CD4-positive, CD25-positive, alpha-beta regulatory T cell (primary cell): Measurements from ENCODE around the gene CD48. TPM values are rescaled to one million over a fixed set of nuclear protein-coding genes. Genes with fewer than 3 reads are reported as not detected.

Experiments used
- ATAC-seq, 2 donors: fragments of 150-1000 bp; cut with Tn5 transposase; one replicate each; pipeline ENCODE4 v1.10.0; 2021; ENCODE audit warnings: low read depth in 2 of 2, moderate number of reproducible peaks in 2 of 2, moderate library complexity in 1 of 2
- DNase-seq, 3 donors: peaks; one replicate each; pipeline versions ENCODE4 v3.0.0 to v3.0.0-alpha.2; 2012 to 2022; ENCODE audit warnings: mixed read lengths in 1 of 3
- H3K27ac ChIP-seq: one replicate; pipeline ENCODE4 v1.7.0; 2013; ENCODE audit warnings: mild to moderate bottlenecking, low read length; ENCODE audit not compliant: insufficient read depth, poor library complexity, severe bottlenecking
- H3K27me3 ChIP-seq: one replicate; pipeline ENCODE4 v1.7.0; 2013; ENCODE audit warnings: low read length; ENCODE audit not compliant: control insufficient read depth, insufficient read depth
- H3K36me3 ChIP-seq: one replicate; pipeline ENCODE4 v1.7.0; 2013; ENCODE audit warnings: mild to moderate bottlenecking, low read length, moderate library complexity; ENCODE audit not compliant: control insufficient read depth, insufficient read depth
- H3K4me1 ChIP-seq: 2 replicates; pipeline ENCODE4 v1.7.0; 2013; ENCODE audit warnings: mild to moderate bottlenecking, low read length; ENCODE audit not compliant: insufficient read depth, control insufficient read depth, poor library complexity, severe bottlenecking
- H3K4me3 ChIP-seq: one replicate; pipeline ENCODE4 v1.7.0; 2013; ENCODE audit warnings: low read depth, mild to moderate bottlenecking, low read length, moderate library complexity
- H3K9me3 ChIP-seq, 2 experiments: 1 replicate in 1 of 2; 2 replicates in 1 of 2; pipeline ENCODE4 v1.7.0; 2013; ENCODE audit warnings: low read length in 2 of 2, mild to moderate bottlenecking in 1 of 2, moderate library complexity in 1 of 2; ENCODE audit not compliant: control insufficient read depth in 2 of 2
- H3K27ac Mint-ChIP-seq, 3 donors: one replicate each; pipeline ENCODE4 v1.8.0; 2020 to 2022; ENCODE audit warnings: mild to moderate bottlenecking in 3 of 3, mixed read lengths in 3 of 3, moderate library complexity in 2 of 3
- H3K27me3 Mint-ChIP-seq: one replicate; pipeline ENCODE4 v1.8.0; 2022; ENCODE audit warnings: mild to moderate bottlenecking, mixed read lengths
- H3K36me3 Mint-ChIP-seq: one replicate; pipeline ENCODE4 v1.8.0; 2020; ENCODE audit warnings: mixed read lengths
- H3K4me1 Mint-ChIP-seq, 4 donors: one replicate each; pipeline ENCODE4 v1.8.0; 2020 to 2022; ENCODE audit warnings: mixed read lengths in 4 of 4, mild to moderate bottlenecking in 1 of 4
- H3K4me3 Mint-ChIP-seq, 4 donors: one replicate each; pipeline ENCODE4 v1.8.0; 2020 to 2022; ENCODE audit warnings: mild to moderate bottlenecking in 4 of 4, mixed read lengths in 4 of 4, moderate library complexity in 3 of 4
- H3K9me3 Mint-ChIP-seq, 7 donors: one replicate each; pipeline ENCODE4 v1.8.0; 2020 to 2022; ENCODE audit warnings: mixed read lengths in 7 of 7, mild to moderate bottlenecking in 3 of 7, moderate library complexity in 2 of 7
- polyA plus RNA-seq, 4 donors: library from polyadenylated mRNA; unstranded; fragments of 300-500 nt; fragmentation: Illumina TruSeq; gene quantifications; one replicate each; pipeline ENCODE4 v1.2.3, GENCODE V29; 2021
- total RNA-seq: library from RNA; stranded (reverse); gene quantifications from one replicate; pipeline ENCODE4 v1.2.3, GENCODE V29; 2022

Gene CD48
- total and polyA plus RNA-seq, 5 donors from 2014 or later = 196 to 290 (median 242) TPM

DNA sequence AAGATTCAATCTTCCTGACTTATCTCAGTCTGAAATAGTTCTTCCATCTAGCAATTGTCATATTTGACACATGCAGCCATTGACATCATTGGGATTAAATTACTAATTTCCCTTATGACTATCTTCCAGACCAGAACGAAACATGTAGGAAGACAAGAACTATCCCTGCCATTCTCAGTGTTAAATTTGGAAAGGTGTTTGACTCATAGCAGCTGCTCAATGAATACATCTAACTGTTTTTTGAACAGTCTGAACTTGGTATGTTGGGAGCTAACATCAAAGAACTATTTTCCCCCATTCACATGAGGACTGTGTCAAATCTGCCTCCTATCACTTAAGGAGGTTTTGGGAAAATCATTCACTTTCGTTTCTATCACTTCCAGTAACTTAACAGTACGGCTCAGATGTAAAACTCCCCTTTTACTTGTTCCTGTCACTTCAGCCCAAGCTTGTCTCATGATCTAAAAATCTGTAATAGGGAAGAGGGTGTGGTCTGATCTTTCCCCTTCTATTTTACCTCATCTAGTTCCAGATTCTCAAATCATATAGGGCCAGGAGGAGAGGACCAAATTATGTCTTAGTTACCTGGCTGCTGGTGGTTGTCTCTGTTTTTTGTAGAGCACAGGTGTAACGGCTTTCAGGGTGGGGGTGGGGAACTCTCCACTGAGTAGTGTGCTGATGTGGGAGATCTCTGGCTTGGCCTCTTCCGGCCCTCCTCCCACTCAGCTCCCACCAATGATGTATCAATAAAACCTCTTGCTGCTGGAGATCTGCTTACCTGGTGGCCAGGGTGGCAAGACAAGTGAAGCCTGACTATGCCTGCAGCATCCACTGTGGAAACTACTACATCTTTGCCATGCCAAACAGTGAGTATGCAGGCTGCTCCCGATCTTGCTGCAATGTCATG is 38.6 kb downstream of the CD48 start:
- Mint-ChIP-seq H3K27me3 (no peaks in the 10 kb centered on the region), H3K4me1 (peaks cover under 1 to 20% (median 16%) of the 10 kb centered on the region in 4 donors), H3K27ac (no peak overlapping the region), H3K36me3 (peaks cover 7% of the 10 kb centered on the region), H3K9me3 (peaks cover 0 to 2% (median 0%) of the 10 kb centered on the region in 7 donors), H3K4me3 (no peak overlapping the region)
- ATAC-seq = peak; percentile 32 to 57
- peak overlapping the region; percentile 46 for H3K4me3 ChIP-seq
- no peaks in the 10 kb centered on the region for H3K27me3 ChIP-seq
- H3K4me1 ChIP-seq = peaks cover 42% of the 10 kb centered on the region
- H3K36me3 ChIP-seq = peaks cover 18% of the 10 kb centered on the region
- H3K27ac ChIP-seq = peak overlapping the region; percentile 57
- peak in 1 of 3 donors; percentile 75 for DNase-seq
- no peaks in the 10 kb centered on the region for H3K9me3 ChIP-seq

DNA sequence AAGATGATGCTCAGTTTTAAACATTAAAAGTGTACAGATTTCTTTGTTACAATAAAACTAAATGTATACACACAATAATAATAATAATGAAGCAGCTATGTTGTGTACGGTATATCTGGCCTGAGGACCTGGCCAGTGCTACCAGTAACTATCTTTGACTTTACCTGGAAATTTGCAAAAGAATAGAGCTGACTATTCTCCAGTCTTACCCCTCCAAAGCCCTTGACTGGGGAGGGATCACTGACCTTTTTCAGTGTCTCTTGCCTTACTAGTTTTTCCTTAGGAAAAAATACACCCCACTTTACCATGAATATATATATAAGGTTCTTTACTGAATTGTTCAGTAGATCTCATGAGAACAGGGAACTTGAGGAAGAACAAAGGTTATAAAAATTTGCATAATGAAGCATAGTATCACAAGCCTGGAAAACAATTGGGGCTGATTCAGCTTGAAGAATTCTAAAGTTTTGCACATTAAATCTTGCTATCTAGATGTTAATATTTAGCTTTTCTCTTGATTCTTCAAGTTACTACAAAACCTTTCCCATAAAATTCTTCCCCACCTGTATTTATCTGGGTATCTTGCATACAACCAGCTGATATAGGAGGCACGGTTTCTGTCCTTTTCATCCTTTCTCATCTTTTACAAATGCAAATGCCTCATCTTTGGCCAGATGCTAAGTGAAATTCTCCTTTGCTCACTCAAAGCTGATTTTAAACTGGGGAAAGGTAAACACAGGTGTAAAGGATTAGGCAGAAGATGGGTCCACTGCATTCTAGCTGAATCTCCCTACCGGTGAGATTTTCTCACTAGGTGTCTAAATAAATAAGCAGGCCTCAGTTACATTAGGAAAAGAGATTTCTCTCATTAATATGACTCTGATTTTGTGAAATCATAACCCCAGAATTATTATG is 39.8 kb downstream of the CD48 start:
- Histone ChIP-seq H3K27me3 (no peaks in the 10 kb centered on the region), H3K4me1 (peaks cover 44% of the 10 kb centered on the region), H3K9me3 (no peaks in the 10 kb centered on the region), H3K4me3 (no peak overlapping the region), H3K36me3 (peaks cover 7% of the 10 kb centered on the region), H3K27ac (no peak overlapping the region)
- no peak overlapping the region for H3K27ac Mint-ChIP-seq
- peaks cover 12 to 26% (median 25%) of the 10 kb centered on the region in 4 donors for H3K4me1 Mint-ChIP-seq
- no peak overlapping the region for H3K4me3 Mint-ChIP-seq
- ATAC-seq (no peak), DNase-seq (no peak)
- peaks cover 0 to 2% (median 0%) of the 10 kb centered on the region in 7 donors for H3K9me3 Mint-ChIP-seq
- H3K36me3 Mint-ChIP-seq = no peaks in the 10 kb centered on the region
- no peaks in the 10 kb centered on the region for H3K27me3 Mint-ChIP-seq

DNA sequence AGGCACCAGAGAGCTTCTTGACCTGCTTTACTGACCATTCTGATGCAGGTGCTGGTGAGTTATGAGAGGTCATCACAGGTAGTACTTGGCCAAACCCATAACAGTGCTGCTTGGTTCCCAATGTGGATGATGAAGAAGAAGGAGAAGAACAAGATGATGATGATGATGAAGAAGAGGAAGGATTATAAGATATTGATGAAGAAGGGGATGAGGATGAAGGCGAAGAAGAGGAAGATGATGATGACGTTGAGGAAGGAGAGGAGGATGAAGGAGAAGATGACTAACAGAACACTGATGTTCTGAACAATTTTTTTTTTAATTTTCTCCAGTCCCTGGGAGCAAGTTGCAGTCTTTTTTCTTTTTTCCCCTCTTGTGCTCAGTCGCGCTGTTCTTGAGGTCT is 40.9 kb downstream of the CD48 start:
- peaks cover 0 to 2% (median 0%) of the 10 kb centered on the region in 7 donors for H3K9me3 Mint-ChIP-seq
- no peak for DNase-seq
- no peaks in the 10 kb centered on the region for H3K27me3 ChIP-seq
- no peak overlapping the region for H3K27ac ChIP-seq
- H3K4me1 Mint-ChIP-seq = peaks cover 24 to 31% (median 30%) of the 10 kb centered on the region in 4 donors
- H3K27me3 Mint-ChIP-seq = no peaks in the 10 kb centered on the region
- peak overlapping the region in 2 of 3 donors; percentile 7 to 39 for H3K27ac Mint-ChIP-seq
- no peak for ATAC-seq
- no peak overlapping the region for H3K4me3 ChIP-seq
- no peaks in the 10 kb centered on the region for H3K9me3 ChIP-seq
- H3K4me1 ChIP-seq = peaks cover 53% of the 10 kb centered on the region
- H3K36me3 ChIP-seq = no peaks in the 10 kb centered on the region
- peak overlapping the region in 1 of 4 donors; percentile 21 for H3K4me3 Mint-ChIP-seq
- no peaks in the 10 kb centered on the region for H3K36me3 Mint-ChIP-seq

DNA sequence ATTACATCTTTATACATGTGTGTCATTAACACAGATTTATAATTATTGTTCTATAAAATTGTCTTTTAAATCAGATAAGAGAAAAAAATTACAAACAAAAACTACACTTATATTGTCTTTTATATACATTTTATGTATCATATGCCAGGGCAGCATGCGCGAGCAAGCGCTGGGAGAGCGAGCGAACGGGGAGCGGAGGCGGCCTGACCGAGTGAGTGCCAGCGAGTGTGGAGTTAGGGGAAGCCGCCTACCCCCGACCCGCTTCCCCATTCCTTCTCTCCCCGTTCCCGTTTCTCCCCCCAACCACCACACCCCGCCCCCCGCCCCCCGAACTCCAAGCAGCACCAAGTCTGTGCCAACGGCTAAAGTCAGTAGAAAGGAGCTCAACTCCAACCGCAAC is 41.8 kb downstream of the CD48 start:
- Mint-ChIP-seq H3K27ac (no peak overlapping the region), H3K4me1 (peaks cover 31 to 40% (median 32%) of the 10 kb centered on the region in 4 donors)
- H3K4me1 ChIP-seq = peaks cover 53% of the 10 kb centered on the region

DNA sequence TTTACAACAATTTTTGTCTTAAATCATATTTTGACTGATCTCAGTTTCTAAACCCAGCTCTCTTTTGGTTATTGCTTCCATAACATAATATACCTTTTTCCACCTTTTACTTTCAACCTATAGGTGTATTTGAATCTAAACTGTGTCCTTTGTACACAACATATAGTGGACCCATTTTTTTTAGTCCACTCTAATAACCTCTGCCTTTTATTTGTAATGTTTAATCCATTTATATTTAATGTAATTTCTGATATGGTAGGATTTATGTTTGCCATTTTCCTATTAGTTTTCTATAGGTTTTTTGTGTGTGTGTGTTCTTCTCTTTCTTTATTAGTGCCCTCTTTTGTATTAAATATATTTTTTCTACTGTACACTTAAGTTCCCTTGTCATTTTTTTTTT is 42.3 kb downstream of the CD48 start:
- Mint-ChIP-seq H3K9me3 (peaks cover 0 to 2% (median 0%) of the 10 kb centered on the region in 7 donors), H3K27me3 (no peaks in the 10 kb centered on the region), H3K36me3 (no peaks in the 10 kb centered on the region), H3K4me1 (peaks cover 35 to 45% (median 36%) of the 10 kb centered on the region in 4 donors), H3K4me3 (no peak overlapping the region), H3K27ac (no peak overlapping the region)
- Histone ChIP-seq H3K9me3 (no peaks in the 10 kb centered on the region), H3K4me3 (no peak overlapping the region), H3K36me3 (no peaks in the 10 kb centered on the region), H3K27ac (no peak overlapping the region), H3K4me1 (peaks cover 53% of the 10 kb centered on the region), H3K27me3 (no peaks in the 10 kb centered on the region)
- DNase-seq = no peak
- no peak for ATAC-seq

More for the DNA sequence above, 41.8 kb downstream of the CD48 start:
- Histone ChIP-seq H3K4me3 (no peak overlapping the region), H3K27me3 (no peaks in the 10 kb centered on the region), H3K9me3 (no peaks in the 10 kb centered on the region), H3K27ac (no peak overlapping the region), H3K36me3 (no peaks in the 10 kb centered on the region)
- DNase-seq = no peak
- H3K27me3 Mint-ChIP-seq = no peaks in the 10 kb centered on the region
- no peak overlapping the region for H3K4me3 Mint-ChIP-seq
- ATAC-seq = no peak
- H3K36me3 Mint-ChIP-seq = no peaks in the 10 kb centered on the region
- peaks cover 0 to 2% (median 0%) of the 10 kb centered on the region in 7 donors for H3K9me3 Mint-ChIP-seq

- no peaks in the 10 kb centered on the region for H3K36me3 Mint-ChIP-seq
- H3K4me3 Mint-ChIP-seq = peak overlapping the region in 2 of 4 donors; percentile 49 to 59
- no peaks in the 10 kb centered on the region for H3K27me3 ChIP-seq
- DNase-seq (no peak), ATAC-seq (no peak)
- H3K27me3 Mint-ChIP-seq = no peaks in the 10 kb centered on the region
- H3K4me1 ChIP-seq = peaks cover 53% of the 10 kb centered on the region
- H3K9me3 ChIP-seq = no peaks in the 10 kb centered on the region
- peak overlapping the region in 1 of 3 donors; percentile 28 for H3K27ac Mint-ChIP-seq
- H3K36me3 ChIP-seq = no peaks in the 10 kb centered on the region
- H3K4me1 Mint-ChIP-seq = peaks cover 45 to 59% (median 48%) of the 10 kb centered on the region in 4 donors
- H3K27ac ChIP-seq = no peak overlapping the region
- peaks cover 0 to 2% (median 0%) of the 10 kb centered on the region in 7 donors for H3K9me3 Mint-ChIP-seq
- no peak overlapping the region for H3K4me3 ChIP-seq
Observed at GRCh38 chr1:160667896-160668295, 43.7 kb downstream of the CD48 start.

GRCh38 chr1:160666079-160666442 is 45.6 kb downstream of the CD48 start:
- Mint-ChIP-seq H3K4me3 (peak overlapping the region; percentile 40 to 60 (median 52)), H3K27me3 (no peaks in the 10 kb centered on the region), H3K36me3 (peaks cover 5% of the 10 kb centered on the region), H3K9me3 (peaks cover 0 to 2% (median 0%) of the 10 kb centered on the region in 7 donors), H3K27ac (peak overlapping the region; percentile 79 to 95 (median 86)), H3K4me1 (peaks cover 45 to 76% (median 55%) of the 10 kb centered on the region in 4 donors)
- Histone ChIP-seq H3K36me3 (no peaks in the 10 kb centered on the region), H3K4me3 (peak overlapping the region; percentile 74), H3K27me3 (no peaks in the 10 kb centered on the region), H3K27ac (peak overlapping the region; percentile 77), H3K9me3 (no peaks in the 10 kb centered on the region), H3K4me1 (peaks cover 46% of the 10 kb centered on the region)
- no peak for ATAC-seq
- DNase-seq = no peak
